Brain microvascular endothelial cell (primary cell): ENCODE results near the gene FAM20A.

ENCODE experiments used
- DNase-seq: peaks from one replicate; pipeline ENCODE4 v3.0.0-alpha.2; 2020
- H3K27ac ChIP-seq: fragments of 250-450 bp; sonication (Bioruptor Pico); 2 replicates; pipeline ENCODE4 v1.5.1; 2020; ENCODE audit warnings: mild to moderate bottlenecking, moderate library complexity
- H3K27me3 ChIP-seq: fragments of 250-450 bp; sonication (Bioruptor Pico); replicated peaks from 2 replicates; pipeline ENCODE4 v1.5.1; 2020; ENCODE audit warnings: mild to moderate bottlenecking
- H3K36me3 ChIP-seq: fragments of 250-450 bp; sonication (Bioruptor Pico); replicated peaks from 2 replicates; pipeline ENCODE4 v1.5.1; 2020; ENCODE audit warnings: mild to moderate bottlenecking
- H3K4me3 ChIP-seq: 2 replicates; pipeline ENCODE4 v1.5.1; 2011; ENCODE audit warnings: low read depth, mild to moderate bottlenecking, control low read depth, low read length, moderate library complexity
- in situ Hi-C: cut with HindIII; loops from 2 replicates; pipeline ENCODE4 v1.10.0; 2017; ENCODE audit warnings: low sequenced_read_pairs, low pct_ligation_motif_present
- TF ChIP-seq, protein P1 (sequence below): IDR thresholded peaks from 2 replicates; pipeline ENCODE4 v1.5.1; 2011; ENCODE audit warnings: low read depth, mild to moderate bottlenecking, moderate library complexity, low read length, control low read depth, inconsistent platforms; ENCODE audit errors: missing control alignments

FAM20A gene

DNA sequence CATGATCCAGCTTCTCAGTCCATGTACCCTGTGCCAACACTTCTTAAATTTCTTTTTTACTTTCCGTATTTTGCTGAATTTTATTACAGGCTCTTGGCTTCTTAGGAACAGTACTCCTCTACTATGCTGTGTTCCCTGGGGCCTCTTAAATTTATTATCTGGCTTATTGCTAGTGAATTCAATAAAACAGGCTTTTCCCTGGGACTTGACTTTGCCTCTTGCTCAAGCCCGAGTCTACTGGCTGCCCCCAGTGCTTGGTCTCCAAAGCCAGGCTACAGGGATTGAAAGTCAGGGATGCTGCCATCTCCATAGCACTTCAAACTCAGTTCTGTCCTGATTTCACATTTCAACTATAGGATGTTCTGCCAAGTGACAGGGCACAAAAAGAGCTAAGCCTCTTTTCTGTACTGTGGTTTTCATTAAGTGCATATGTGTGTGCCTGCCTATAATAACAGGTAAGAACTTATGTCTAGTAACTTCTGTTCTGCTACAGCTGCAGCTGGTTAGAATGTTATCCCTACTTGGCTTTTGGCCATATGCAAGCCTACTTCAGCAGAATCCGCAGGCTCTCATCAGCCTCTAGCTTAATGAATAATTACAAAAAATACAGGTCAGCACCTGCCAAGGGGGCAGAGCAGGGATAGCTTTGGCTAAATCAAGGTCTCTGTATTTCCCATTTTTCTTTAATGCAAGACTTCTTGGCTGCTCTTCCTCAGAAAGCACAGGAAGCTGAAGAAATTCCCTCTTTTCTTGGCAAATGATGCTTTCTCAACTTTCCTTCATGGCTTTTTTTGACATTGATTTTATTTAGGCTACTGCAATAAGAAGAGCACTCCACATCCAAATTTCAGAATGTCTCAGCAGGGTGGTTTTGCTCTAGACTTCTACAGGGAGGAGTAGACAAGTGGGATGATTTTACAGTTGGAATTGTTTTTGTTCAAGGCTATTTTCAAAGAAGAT, 8.2 kb downstream of the FAM20A start:
- no peak overlapping the region for H3K4me3 ChIP-seq
- in situ Hi-C loops: no loop called here
- H3K36me3 ChIP-seq: no peaks in the 10 kb centered on the region
- TF ChIP-seq, protein P1, sequence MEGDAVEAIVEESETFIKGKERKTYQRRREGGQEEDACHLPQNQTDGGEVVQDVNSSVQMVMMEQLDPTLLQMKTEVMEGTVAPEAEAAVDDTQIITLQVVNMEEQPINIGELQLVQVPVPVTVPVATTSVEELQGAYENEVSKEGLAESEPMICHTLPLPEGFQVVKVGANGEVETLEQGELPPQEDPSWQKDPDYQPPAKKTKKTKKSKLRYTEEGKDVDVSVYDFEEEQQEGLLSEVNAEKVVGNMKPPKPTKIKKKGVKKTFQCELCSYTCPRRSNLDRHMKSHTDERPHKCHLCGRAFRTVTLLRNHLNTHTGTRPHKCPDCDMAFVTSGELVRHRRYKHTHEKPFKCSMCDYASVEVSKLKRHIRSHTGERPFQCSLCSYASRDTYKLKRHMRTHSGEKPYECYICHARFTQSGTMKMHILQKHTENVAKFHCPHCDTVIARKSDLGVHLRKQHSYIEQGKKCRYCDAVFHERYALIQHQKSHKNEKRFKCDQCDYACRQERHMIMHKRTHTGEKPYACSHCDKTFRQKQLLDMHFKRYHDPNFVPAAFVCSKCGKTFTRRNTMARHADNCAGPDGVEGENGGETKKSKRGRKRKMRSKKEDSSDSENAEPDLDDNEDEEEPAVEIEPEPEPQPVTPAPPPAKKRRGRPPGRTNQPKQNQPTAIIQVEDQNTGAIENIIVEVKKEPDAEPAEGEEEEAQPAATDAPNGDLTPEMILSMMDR: no peak
- no peak for DNase-seq
- H3K27me3 ChIP-seq: no peaks in the 10 kb centered on the region
- no peak overlapping the region for H3K27ac ChIP-seq

DNA sequence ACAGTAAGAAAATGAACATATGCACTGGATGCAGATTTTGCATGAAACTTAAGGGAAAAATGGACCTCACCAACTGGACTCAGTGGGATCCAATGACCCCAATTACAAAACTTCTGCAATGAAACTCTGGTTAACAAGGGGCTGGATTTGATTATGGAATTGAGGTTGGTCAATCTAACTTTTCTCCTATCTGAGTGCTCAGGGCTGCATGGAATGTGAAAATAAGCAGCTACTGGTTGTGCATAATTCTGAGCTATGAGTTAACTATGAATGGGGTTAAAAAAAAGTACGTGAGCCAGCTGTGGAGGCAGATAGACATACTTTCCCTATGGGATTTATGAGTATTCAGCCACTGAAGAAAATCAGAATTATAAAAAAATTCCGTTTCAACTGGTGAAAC, 9.2 kb downstream of the FAM20A start:
- Histone ChIP-seq H3K36me3 (no peaks in the 10 kb centered on the region), H3K27me3 (no peaks in the 10 kb centered on the region), H3K4me3 (no peak overlapping the region), H3K27ac (no peak overlapping the region)
- DNase-seq: no peak
- TF ChIP-seq, protein P1: no peak
- in situ Hi-C loops: no loop called here

DNA sequence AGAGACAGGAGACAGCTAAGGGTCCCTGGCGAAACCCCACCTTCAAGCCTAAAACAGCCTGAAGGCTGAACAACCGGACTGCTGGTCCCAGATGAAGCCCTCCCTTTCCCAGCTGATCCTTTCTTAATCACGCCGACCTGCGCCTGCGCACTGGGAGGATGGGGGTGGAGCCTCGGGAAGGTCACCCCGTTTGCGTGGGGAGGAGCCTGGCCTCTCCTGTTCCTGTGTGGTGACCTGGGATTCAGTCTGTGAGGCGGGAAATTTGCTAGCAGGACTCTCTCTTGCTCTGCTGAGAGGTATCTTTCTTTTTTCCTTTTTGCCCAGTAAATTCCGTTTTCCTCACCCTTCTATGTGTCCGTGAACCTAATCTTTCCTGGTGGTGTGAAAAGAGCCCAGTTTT, 9.6 kb downstream of the FAM20A start:
- no peaks in the 10 kb centered on the region for H3K36me3 ChIP-seq
- no peak overlapping the region for H3K27ac ChIP-seq
- H3K27me3 ChIP-seq: no peaks in the 10 kb centered on the region
- DNase-seq: no peak
- TF ChIP-seq, protein P1: no peak
- in situ Hi-C loops: no loop called here
- no peak overlapping the region for H3K4me3 ChIP-seq

DNA sequence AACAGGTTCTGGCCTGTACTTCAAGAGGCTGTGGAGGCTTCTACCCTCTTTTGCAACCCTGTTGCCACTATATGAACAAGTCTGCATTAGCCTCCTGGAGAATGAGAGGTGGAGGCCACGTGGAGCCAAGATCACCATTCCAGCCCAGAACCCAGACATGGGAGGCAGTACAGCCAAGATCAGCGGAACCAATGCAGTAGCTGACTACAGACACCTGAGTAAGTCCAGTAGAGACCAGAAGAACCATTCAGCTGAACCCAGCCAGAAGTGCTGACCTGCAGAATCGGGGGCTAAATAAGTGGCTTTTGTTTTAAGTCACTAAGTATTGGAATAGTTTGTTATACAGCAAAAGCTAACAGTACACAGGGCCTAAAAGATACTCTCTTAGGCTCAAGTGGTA, 12.1 kb downstream of the FAM20A start:
- TF ChIP-seq, protein P1: no peak
- Histone ChIP-seq H3K4me3 (no peak overlapping the region), H3K27ac (no peak overlapping the region), H3K36me3 (no peaks in the 10 kb centered on the region), H3K27me3 (peaks cover 2% of the 10 kb centered on the region)
- in situ Hi-C loops: no loop called here
- no peak for DNase-seq

DNA sequence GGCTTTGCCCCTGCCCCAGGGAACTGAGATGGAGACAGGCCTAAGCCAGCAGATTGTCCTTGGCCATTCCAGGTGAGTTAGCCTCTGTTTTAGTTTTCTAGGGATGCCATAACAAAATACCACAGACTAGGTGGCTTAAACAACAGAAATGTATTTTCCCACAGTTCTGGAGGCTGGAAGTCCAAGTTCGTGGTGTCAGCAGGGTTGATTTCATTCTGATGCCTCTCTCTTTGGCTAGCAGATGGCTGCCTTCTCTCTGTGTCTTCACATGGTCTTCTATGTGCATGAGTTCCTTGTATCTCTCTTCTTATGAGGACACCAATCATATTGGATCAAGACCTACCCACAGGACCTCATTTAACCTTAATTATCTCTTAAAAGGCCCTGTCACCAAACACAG, 12.8 kb downstream of the FAM20A start:
- Histone ChIP-seq H3K4me3 (no peak overlapping the region), H3K36me3 (no peaks in the 10 kb centered on the region), H3K27me3 (peaks cover 2% of the 10 kb centered on the region), H3K27ac (no peak overlapping the region)
- TF ChIP-seq, protein P1: no peak
- no peak for DNase-seq
- in situ Hi-C loops: no loop called here
